Neutrophil (primary cell): ENCODE data around the gene TNKS2.
"Not testable (repeated sequence)": the region's sequence is repeated elsewhere in the genome, so short reads cannot be mapped to it uniquely, and the experiment has no call there.

Source experiments
- H3K27ac ChIP-seq: fragments of 200-600 bp; sonication (generic); 2 replicates; pipeline ENCODE4 v1.5.1; 2016; ENCODE audit warnings: mild to moderate bottlenecking, moderate library complexity
- H3K27me3 ChIP-seq: fragments of 200-600 bp; sonication (generic); 2 replicates; pipeline ENCODE4 v1.6.0; 2016; ENCODE audit warnings: mild to moderate bottlenecking
- H3K36me3 ChIP-seq: fragments of 200-600 bp; sonication (generic); 2 replicates; pipeline ENCODE4 v1.5.1; 2017
- H3K4me1 ChIP-seq, 2 experiments: fragments of 200-600 bp in 1 of 2; sonication (generic) in 1 of 2; 1 replicate in 1 of 2; 2 replicates in 1 of 2; pipeline versions ENCODE4 v1.5.1 to v1.6.1; 2013 to 2016; ENCODE audit warnings: low read depth in 1 of 2, low read length in 1 of 2, mild to moderate bottlenecking in 1 of 2, moderate library complexity in 1 of 2; ENCODE audit not compliant: control insufficient read depth in 1 of 2, insufficient read depth in 1 of 2
- H3K4me3 ChIP-seq, 2 experiments: fragments of 200-600 bp in 1 of 2; sonication (generic) in 1 of 2; 1 replicate in 1 of 2; 2 replicates in 1 of 2; pipeline ENCODE4 v1.5.1; 2013 to 2016; ENCODE audit warnings: low read depth in 1 of 2, low read length in 1 of 2, mild to moderate bottlenecking in 1 of 2, moderate library complexity in 1 of 2
- H3K9me3 ChIP-seq: fragments of 200-600 bp; sonication (generic); 2 replicates; pipeline ENCODE4 v1.5.1; 2016
- CTCF ChIP-seq: fragments of 200-600 bp; sonication (generic); IDR thresholded peaks from 2 replicates; pipeline ENCODE4 v1.5.1; 2016; ENCODE audit warnings: antibody characterized with exemption

TNKS2 gene

GRCh38 chr10:91885362-91886079 is 87.3 kb downstream of the TNKS2 start:
- Histone ChIP-seq H3K36me3 (no peaks in the 10 kb centered on the region), H3K4me1 (peaks cover 9 to 11% of the 10 kb centered on the region in 2 experiments), H3K4me3 (no peak overlapping the region), H3K27ac (no peak overlapping the region), H3K27me3 (peaks cover 67% of the 10 kb centered on the region), H3K9me3 (no peaks in the 10 kb centered on the region)
- no peak for TF ChIP-seq CTCF

- TF ChIP-seq CTCF: no peak
- no peak overlapping the region for H3K27ac ChIP-seq
- H3K4me3 ChIP-seq: no peak overlapping the region
- H3K4me1 ChIP-seq: peaks cover 9 to 11% of the 10 kb centered on the region in 2 experiments
- H3K27me3 ChIP-seq: peaks cover 71% of the 10 kb centered on the region
- no peaks in the 10 kb centered on the region for H3K36me3 ChIP-seq
- no peaks in the 10 kb centered on the region for H3K9me3 ChIP-seq
These were observed 88.7 kb downstream of the TNKS2 start for GRCh38 chr10:91886954-91887271.

- TF ChIP-seq CTCF: no peak
- H3K4me1 ChIP-seq: peaks cover 9 to 11% of the 10 kb centered on the region in 2 experiments
- no peak overlapping the region for H3K27ac ChIP-seq
- no peaks in the 10 kb centered on the region for H3K9me3 ChIP-seq
- peak overlapping the region; percentile 38 to 54 for H3K4me3 ChIP-seq
- no peaks in the 10 kb centered on the region for H3K36me3 ChIP-seq
- peaks cover 71% of the 10 kb centered on the region for H3K27me3 ChIP-seq
These were observed 89.2 kb downstream of the TNKS2 start for GRCh38 chr10:91887272-91888076.

- no peak for TF ChIP-seq CTCF
- no peaks in the 10 kb centered on the region for H3K9me3 ChIP-seq
- H3K27ac ChIP-seq: no peak overlapping the region
- peaks cover 9 to 11% of the 10 kb centered on the region in 2 experiments for H3K4me1 ChIP-seq
- H3K27me3 ChIP-seq: peaks cover 44% of the 10 kb centered on the region
- H3K36me3 ChIP-seq: no peaks in the 10 kb centered on the region
- H3K4me3 ChIP-seq: no peak overlapping the region
These were observed 93.1 kb downstream of the TNKS2 start for GRCh38 chr10:91891125-91892001.

- H3K9me3 ChIP-seq: no peaks in the 10 kb centered on the region
- peaks cover 0 to under 1% of the 10 kb centered on the region in 2 experiments for H3K4me1 ChIP-seq
- H3K4me3 ChIP-seq: no peak overlapping the region
- TF ChIP-seq CTCF: no peak
- no peak overlapping the region for H3K27ac ChIP-seq
- no peaks in the 10 kb centered on the region for H3K36me3 ChIP-seq
- peaks cover 27% of the 10 kb centered on the region for H3K27me3 ChIP-seq
These were observed 94.8 kb downstream of the TNKS2 start for GRCh38 chr10:91893051-91893450.

- not testable (repeated sequence) for H3K4me1 ChIP-seq, H3K4me3 ChIP-seq, H3K27ac ChIP-seq, H3K9me3 ChIP-seq, H3K36me3 ChIP-seq
- H3K27me3 ChIP-seq: peaks cover 14% of the 10 kb centered on the region
These were observed 96.0 kb downstream of the TNKS2 start for GRCh38 chr10:91894261-91894685.
